ENCODE measurements around the gene CRYZ.
"Not testable (repeated sequence)": the region's sequence is repeated elsewhere in the genome, so short reads cannot be mapped to it uniquely, and the experiment has no call there.

Gene CRYZ

GRCh38 chr1:74679811-74680210 lies 53.0 kb downstream of the CRYZ start:
- peak; percentile 88 for DNase-seq

GRCh38 chr1:74677926-74678325 lies 54.9 kb downstream of the CRYZ start:
- no peak for DNase-seq

- DNase-seq: no peak
These were observed 58.4 kb downstream of the CRYZ start for GRCh38 chr1:74674278-74675048.

GRCh38 chr1:74673351-74674111 lies 59.3 kb downstream of the CRYZ start, which contains the start of gene ERICH3:
TSS of gene ERICH3 (minus strand) at chr1:74673792. CDS start at chr1:74673519, 273 bp downstream.
- DNase-seq: no peak

GRCh38 chr1:74670866-74671265 lies 62.0 kb downstream of the CRYZ start:
- not testable (repeated sequence) for DNase-seq
